Activated CD4-positive, alpha-beta T cell treated with anti-CD3 and anti-CD28 coated beads, Interleukin-10, Interleukin-2, amounts not matched to agents 100 ng/mL and 50 ng/mL, durations not matched to agents 16 hours and 8 hours (primary cell): Measurements from ENCODE around the gene SGMS2.
A peak's percentile ranks its signal among the peaks of the same experiment; 100 is the strongest.
"Not testable (repeated sequence)": the region's sequence is repeated elsewhere in the genome, so short reads cannot be mapped to it uniquely, and the experiment has no call there.

Experiments
- DNase-seq: peaks from one replicate; pipeline ENCODE4 v3.0.0-alpha.2; 2020

The SGMS2 gene

DNA sequence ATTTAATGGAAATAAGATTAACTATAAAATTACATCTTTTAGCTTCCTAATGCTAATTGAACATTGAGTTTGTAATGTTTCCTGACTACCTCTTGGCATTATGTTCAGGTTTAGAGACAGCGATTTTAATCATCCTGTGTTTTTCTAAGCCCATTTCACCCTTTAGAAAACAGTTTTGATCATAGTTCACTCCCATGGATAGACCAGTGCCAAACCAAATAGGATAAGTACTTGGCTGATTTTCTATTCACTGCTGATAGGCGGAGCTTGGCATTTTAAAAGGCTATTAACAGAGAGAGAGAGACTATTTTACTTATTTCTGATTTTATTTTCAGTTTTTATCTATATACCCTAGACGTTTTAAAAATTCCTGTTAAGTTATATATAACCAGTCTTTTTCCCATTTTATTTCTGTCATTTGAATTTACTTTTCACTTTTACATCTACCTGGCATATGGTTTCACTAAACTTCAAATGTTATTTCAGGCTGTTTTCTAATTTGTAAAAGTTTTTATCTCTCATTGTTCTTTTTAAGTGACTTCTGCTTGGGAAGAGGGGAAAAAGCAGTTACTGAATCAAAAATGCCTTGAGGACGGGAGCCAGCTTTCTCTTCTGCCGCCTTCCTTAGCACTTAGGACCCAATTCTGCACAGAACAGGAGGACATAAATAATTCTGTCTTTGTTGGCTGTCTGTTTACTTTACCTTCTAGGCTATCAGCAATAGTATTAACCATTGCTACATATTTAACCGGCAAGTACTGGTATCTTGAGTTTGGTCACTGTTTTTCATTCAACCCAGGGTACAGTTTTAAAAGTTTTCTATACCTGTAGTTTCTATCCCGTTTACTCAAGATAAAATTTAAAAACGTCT lies 46.4 kb downstream of the SGMS2 start:
- DNase-seq: no peak

- DNase-seq: no peak
These were observed 49.3 kb downstream of the SGMS2 start for GRCh38 chr4:107874024-107874423.

DNA sequence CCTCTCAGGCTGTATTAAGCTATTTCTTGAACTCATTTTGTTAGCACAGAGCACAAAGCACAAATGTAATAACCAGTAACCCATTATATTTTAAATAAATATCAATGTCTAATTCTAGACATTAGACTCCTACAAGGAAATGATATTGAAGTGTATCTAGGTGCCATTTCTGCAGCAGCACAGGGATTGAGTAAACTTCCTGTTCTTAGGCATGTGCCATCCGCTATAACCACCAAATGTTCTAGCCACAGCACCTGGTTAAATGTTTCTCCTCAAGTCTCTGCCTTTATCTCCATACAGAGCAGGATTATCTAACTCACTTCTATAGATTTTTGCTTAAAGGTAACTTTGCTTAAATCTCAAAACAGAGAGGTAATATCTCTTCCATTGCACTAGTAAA lies 51.4 kb downstream of the SGMS2 start:
- DNase-seq: no peak

- DNase-seq: no peak
These were observed 52.6 kb downstream of the SGMS2 start for GRCh38 chr4:107877361-107877760.

DNA sequence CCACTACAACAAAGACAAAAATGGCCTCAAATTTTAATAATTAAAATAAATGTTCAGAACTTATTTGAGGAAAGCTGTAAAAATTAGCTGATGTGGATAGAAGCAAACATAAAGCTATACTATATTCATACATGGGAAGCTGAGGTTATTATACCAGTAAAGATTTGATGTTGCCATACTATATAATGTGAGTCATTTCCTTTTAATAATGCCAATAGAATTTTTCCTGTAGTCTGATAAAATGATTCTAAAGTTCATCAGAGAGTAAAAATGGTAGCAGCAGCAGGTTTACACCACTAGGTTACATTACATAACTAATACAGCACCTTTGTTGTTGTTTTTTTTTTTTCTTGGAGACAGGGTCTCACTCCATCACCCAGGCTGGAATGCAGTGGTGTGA lies 61.1 kb downstream of the SGMS2 start:
- DNase-seq: no peak

GRCh38 chr4:107888237-107888636 lies 63.5 kb downstream of the SGMS2 start:
- DNase-seq: no peak

GRCh38 chr4:107890779-107891178 lies 66.0 kb downstream of the SGMS2 start:
- no peak for DNase-seq

DNA sequence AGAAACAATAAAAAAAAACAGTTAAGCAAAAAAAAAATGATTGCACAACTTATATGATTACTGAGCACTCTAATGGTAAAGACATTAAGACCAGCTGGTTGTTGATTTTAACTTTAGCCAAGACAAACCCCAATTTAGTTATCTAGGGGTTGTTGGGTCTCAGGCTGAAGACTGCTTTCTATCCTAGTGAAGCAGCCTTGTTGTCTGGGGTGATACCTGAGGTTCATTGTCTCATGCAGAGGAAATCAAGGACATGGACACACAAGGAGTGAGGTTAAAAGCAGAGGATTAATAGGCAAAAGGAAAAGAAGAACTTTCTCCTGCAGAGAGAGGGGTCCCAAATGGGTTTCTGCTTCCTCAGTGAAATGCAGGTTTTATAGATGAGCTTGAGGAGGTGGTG lies 66.6 kb downstream of the SGMS2 start:
- no peak for DNase-seq

DNA sequence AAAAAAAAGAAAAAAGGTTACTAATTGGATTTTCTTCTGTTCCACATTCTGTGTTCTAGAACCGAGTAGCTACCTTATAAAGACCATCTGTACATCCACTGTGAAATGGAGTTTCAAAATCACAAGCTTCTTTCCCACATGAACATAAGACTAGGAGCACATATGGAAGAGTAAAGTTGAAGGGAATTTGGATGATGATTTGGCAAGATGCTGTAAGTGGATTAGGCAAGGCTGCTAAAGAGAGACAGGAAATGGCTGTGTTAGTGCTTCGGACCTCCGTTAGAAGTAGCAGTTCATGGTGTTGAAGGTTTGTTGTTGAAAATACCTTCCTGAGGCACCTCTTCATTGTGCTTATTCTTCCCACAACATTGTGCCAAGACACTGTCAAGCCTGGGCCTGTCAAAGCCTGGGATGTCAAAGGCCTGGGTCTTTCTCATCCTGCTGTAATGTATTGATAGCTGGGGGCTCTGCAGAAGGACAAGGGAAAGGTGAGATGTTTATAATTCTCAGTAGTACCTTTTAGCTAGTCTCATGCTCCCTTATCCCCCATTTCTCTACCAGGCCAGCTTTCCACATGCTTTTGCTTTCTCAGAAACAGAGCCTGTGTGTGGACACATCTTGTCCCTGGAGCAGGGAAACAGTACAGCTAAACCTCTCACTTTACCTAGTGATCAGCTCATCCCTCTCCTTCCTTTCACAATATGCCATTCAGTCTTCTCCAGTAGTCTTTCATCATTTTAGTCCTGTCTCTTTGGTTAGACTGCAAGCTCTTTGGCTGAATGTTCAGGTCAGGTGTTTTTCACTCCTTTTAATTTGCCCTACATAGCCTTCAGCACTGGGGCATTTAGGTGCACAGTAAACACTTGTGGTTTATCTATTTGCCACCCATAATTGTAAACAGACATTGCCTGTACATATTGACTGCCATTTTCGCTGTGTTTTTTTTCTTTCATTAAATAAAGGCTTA lies 68.7 kb downstream of the SGMS2 start:
- no peak for DNase-seq

- no peak for DNase-seq
These were observed 69.4 kb downstream of the SGMS2 start for GRCh38 chr4:107894138-107894603.

DNA sequence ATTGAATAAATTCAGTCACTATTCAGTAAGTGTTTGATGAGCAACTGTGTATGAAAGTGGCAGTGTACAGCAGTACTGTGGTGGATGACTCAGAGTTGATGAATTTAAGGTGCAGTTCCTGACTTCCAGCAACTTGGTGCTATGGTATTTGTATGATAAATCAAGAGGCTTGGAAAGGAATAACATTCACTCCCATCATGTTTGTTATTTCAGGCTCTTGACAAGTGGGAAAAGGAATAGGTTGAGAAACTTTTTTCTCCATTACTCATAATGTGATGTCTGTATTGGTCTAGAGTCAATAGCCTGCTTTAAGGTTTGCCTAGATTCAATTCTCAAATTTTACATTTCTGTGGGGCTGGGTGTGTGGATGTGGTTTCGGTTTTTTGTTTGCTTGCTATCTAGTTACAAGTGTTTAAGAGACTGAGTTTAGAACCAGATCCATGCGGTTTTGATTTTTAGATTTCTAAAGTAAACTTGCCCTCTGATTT lies 71.5 kb downstream of the SGMS2 start:
- peak; percentile 42 for DNase-seq

- DNase-seq: no peak
These were observed 71.9 kb downstream of the SGMS2 start for GRCh38 chr4:107896646-107897045.

- DNase-seq: peak; percentile 40
These were observed 73.1 kb downstream of the SGMS2 start for GRCh38 chr4:107897823-107898222.

DNA sequence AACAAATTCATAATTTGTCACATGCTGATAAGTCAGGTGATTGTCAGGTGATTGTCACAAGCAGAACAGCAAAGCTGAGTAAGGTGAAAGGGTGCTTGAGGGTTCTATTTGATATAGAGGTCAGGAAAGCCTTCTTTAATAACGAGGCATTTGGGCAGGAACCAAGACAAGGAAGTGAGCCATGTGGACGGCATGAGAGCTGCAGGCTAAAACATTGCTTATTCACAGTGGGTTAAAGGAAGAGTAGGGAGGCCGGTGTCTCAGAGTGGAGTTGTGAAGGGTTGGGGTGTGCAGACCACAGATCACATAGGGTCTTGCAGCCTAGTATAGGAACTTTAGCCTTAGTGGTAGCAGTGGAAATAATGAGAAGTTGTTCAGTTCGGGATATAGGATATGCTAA lies 75.3 kb downstream of the SGMS2 start:
- DNase-seq: no peak

GRCh38 chr4:107900508-107900907 lies 75.8 kb downstream of the SGMS2 start:
- DNase-seq: no peak

- DNase-seq: no peak
These were observed 76.6 kb downstream of the SGMS2 start for GRCh38 chr4:107901213-107901934.

DNA sequence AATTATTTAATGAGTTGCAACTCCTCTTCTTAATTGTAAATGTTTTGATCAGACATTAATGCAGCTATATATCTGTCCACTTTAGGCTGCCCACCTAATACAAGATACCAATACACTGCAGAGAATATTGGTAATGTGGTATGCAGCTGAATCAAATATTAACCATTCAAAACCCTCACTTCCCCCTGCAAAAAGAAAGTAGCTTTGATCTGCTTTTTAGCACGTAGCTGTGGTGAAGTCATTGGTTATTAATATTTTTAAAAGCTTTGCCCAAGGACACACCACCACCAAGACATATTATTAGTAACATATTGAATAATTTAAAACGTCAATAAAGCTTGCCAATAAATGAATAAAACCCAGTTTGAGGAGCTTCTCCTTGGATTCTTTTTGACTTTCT lies 78.0 kb downstream of the SGMS2 start:
- no peak for DNase-seq

GRCh38 chr4:107905082-107905481 lies 80.3 kb downstream of the SGMS2 start:
- DNase-seq: not testable (repeated sequence)

DNA sequence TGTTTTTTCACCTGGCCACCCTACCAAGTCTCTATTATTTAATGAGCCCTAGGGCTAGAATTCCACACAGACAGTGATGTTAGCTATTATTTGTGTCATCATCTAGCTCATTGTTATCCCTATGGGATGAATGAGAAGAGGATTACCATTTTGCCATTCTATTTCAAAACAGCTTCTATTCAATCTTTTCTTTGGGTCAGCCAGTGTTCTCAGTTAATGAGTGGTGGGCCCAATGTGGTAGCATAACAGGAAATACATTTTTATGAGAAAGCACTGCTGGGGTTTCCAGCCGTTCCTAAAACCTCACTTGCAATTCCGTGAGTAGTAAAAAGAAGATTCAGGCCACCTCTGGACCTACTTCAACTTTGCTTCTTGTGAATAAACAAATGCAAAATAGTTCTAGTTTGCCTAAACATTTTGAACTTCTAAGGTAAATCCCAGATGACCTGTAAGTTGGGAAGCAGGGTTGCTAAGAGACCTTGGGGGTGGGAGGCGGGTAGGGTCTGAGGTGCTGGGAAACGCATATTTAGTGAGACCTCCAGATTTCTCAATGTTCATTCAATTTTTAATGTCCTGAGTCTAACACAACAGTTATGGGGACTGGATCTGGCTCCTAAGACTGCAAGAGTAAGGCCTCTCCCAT lies 81.8 kb downstream of the SGMS2 start:
- no peak for DNase-seq

DNA sequence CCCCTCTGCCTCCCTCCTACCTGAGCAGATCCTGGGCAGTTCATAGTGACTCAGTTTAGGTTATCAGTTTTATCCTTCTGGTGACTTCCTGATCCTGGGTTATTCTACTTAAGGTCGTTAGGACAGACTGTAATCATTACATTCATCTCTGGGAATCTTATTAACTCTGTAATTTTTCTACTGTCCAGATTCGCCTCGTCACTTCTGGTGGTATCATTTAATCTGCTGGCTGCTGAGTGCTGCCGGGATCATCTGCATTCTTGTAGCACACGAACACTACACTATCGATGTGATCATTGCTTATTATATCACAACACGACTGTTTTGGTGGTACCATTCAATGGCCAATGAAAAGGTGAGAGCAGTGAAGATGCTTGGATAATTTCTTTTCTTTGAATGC lies 83.6 kb downstream of the SGMS2 start:
- no peak for DNase-seq

DNA sequence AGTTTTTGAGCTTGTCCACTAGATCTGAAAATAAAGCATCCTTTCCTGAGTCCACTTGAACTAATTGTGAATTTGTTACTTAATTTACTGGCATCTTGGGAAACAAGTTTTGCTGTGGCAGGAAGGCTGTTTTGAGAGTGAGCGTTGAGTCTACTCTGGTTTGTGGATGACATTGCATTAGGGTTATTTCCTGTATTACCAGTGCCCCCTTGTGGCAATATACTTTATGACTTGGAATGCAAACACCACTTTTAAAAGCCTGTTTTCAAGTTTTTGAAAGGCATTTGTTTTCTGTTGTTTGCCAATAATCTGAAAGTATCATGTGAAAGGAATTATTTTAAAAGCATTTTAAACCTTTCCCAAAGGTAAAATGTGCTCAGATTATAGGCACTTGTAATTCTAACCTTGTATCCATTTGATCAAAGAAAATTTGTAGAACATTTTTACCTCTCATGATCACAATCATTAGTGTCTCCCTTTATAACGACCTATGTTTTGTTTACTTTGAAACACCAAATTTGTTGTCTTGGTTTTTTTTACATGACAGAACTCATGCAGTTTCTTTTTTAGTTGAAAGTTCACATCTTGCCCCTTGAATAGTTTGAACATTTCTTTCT lies 88.7 kb downstream of the SGMS2 start:
- peak; percentile 76 for DNase-seq

DNA sequence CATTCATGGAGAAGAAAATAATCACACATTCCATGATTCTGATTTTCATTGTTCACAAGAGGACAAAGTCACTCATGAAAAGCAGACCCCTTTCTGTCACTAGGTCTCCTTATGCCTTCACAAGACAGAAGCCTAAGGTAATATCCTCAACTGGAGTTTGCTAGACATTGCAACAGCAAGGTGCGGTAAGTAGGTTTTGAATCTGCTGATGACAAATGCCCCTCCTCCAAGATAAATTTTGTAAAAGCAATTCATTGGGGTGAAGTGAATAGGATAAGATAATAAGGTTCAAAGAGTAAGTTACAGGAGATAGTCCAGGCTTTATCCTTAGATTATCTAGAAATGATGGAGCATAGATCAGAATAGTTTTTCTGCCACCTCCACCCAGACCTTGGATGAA lies 90.5 kb downstream of the SGMS2 start:
- DNase-seq: no peak
